Right lobe of liver (tissue), 4 donors: ENCODE measurements around the gene SYNGAP1.

Source experiments
- POLR2A ChIP-seq: fragments of 450-650 bp; IDR thresholded peaks from one replicate; pipeline ENCODE4 v1.6.1; 2017; ENCODE audit warnings: antibody characterized with exemption, mild to moderate bottlenecking
- TF ChIP-seq, protein P1 (sequence below), 4 donors: fragments of 200-600 bp in 3 of 4; fragments of 450-650 bp in 1 of 4; IDR thresholded peaks; one replicate each; pipeline versions ENCODE4 v1.5.1 to v1.8.0; 2016 to 2022; ENCODE audit warnings: antibody characterized with exemption in 4 of 4, mild to moderate bottlenecking in 2 of 4
- donor health status: DM: no; HTN: no; CAD: no.
- donor health status: DM: no; HTN: no; CAD: no.
- donor health status: DM: no; HTN: yes; CAD: no.

DNA sequence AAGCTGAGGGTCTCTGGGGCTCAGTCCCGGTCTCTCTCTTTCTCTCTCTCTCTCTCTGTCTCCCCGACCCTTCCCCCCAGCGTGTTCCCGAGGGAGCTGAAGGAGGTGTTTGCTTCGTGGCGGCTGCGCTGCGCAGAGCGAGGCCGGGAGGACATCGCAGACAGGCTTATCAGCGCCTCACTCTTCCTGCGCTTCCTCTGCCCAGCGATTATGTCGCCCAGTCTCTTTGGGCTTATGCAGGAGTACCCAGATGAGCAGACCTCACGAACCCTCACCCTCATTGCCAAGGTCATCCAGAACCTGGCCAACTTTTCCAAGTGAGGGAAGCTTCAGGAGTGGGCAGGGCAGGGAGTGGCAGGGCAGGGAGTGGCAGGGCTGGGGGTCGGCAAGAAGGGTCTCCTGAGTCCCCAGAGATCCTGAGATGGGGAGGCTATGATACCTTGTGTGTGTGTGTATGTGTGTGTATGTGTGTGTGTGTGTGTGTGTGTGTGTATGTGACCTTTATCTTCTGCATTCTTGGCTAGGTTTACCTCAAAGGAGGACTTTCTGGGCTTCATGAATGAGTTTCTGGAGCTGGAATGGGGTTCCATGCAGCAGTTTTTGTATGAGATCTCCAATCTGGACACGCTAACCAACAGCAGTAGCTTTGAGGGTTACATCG lies 20.9 kb downstream of the SYNGAP1 start:
- TF ChIP-seq, protein P1, sequence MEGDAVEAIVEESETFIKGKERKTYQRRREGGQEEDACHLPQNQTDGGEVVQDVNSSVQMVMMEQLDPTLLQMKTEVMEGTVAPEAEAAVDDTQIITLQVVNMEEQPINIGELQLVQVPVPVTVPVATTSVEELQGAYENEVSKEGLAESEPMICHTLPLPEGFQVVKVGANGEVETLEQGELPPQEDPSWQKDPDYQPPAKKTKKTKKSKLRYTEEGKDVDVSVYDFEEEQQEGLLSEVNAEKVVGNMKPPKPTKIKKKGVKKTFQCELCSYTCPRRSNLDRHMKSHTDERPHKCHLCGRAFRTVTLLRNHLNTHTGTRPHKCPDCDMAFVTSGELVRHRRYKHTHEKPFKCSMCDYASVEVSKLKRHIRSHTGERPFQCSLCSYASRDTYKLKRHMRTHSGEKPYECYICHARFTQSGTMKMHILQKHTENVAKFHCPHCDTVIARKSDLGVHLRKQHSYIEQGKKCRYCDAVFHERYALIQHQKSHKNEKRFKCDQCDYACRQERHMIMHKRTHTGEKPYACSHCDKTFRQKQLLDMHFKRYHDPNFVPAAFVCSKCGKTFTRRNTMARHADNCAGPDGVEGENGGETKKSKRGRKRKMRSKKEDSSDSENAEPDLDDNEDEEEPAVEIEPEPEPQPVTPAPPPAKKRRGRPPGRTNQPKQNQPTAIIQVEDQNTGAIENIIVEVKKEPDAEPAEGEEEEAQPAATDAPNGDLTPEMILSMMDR (IDR thresholded peaks at IDR 0.05) = no peak
- no peak for TF ChIP-seq POLR2A
